Heart left ventricle (tissue), 13 donors: ENCODE data around the gene PDCD6IP.

Source experiments
- POLR2A ChIP-seq, 2 donors: fragments of 450-650 bp; IDR thresholded peaks; one replicate each; pipeline ENCODE4 v1.6.1; 2017; ENCODE audit warnings: antibody characterized with exemption in 2 of 2, mild to moderate bottlenecking in 2 of 2, moderate library complexity in 2 of 2
- TF ChIP-seq, protein P1 (sequence below), 12 donors: fragments of 200-600 bp; sonication (generic) in 4 of 12; IDR thresholded peaks; one replicate each; pipeline versions ENCODE4 v1.5.0 to v1.8.0; 2018 to 2022; ENCODE audit warnings: antibody characterized with exemption in 12 of 12, mild to moderate bottlenecking in 5 of 12
- donor health status: ischemic (EF 13 %, LVEDD 7.1; RV severe dilation, severe dysfunction).
- donor health status: DM: no; HTN: yes; CAD: no.
- donor health status: DM: no; HTN: no; CAD: no.
- donor health status: ischemic (EF 25% LVEDD 6.9; RV normal size, moderate dysfunction).
- donor health status: ischemic (EF 25% LVEDD 5.7; RV mildly dilated, moderate dysfunction).
- donor health status: ischemic (EF 35%, LVEDD 5.7; RV mildly dilated, moderate dysfunction).
- donor health status: nonischemic (EF 11% LVEDD 7.7; RV severe dilation, severe dysfunction).
- donor health status: DM: yes; HTN: yes; CAD: no.
- donor health status: PGD.
- donor health status: ischemic (EF 29% LVEDD 5.4; RV normal size, mild dysfunction).
- donor health status: nonischemic (EF 23%, LVEDD 6.1; RV moderate dilation, normal function).

DNA sequence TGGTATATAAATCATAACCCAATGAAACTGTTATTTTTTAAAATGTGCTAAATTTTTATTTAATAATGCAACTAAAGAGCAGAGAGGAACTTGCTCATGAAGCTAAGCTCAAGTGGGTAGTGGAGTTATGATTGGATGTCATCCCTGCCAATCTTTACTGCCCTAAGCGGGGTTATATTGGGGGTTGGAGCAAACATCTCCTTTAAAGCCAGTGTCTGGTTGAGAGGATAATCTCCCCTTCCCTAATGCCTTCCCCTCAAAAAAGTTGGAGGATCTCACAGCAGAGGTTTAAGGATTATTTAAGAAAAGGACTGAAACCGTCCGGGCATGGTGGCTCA lies 48.2 kb upstream of the PDCD6IP start:
- TF ChIP-seq POLR2A (IDR thresholded peaks at IDR 0.05) = no peak
- TF ChIP-seq, protein P1, sequence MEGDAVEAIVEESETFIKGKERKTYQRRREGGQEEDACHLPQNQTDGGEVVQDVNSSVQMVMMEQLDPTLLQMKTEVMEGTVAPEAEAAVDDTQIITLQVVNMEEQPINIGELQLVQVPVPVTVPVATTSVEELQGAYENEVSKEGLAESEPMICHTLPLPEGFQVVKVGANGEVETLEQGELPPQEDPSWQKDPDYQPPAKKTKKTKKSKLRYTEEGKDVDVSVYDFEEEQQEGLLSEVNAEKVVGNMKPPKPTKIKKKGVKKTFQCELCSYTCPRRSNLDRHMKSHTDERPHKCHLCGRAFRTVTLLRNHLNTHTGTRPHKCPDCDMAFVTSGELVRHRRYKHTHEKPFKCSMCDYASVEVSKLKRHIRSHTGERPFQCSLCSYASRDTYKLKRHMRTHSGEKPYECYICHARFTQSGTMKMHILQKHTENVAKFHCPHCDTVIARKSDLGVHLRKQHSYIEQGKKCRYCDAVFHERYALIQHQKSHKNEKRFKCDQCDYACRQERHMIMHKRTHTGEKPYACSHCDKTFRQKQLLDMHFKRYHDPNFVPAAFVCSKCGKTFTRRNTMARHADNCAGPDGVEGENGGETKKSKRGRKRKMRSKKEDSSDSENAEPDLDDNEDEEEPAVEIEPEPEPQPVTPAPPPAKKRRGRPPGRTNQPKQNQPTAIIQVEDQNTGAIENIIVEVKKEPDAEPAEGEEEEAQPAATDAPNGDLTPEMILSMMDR (IDR thresholded peaks at IDR 0.05) = no peak
